Caco-2 (cell line): ENCODE measurements around the gene ROBO1. TPM values are rescaled to one million over a fixed set of nuclear protein-coding genes. Genes with fewer than 3 reads are reported as not detected.

Experiments
- BruUV-seq: library from RNA; stranded (reverse); fragments of 400-500 nt; replicated peaks from 2 replicates; lab custom pipeline; 2021; lab: Mats Ljungman, UMichigan
- CTCF ChIA-PET: fragments of 300-600 bp; sonication (Branson Sonifier 250); formaldehyde crosslinking; loops from one replicate; lab custom pipeline; 2022; ENCODE audit warnings: antibody characterized with exemption; lab: Charles Lee
- POLR2A ChIA-PET: fragments of 300-600 bp; sonication (Branson Sonifier 250); formaldehyde crosslinking; loops from one replicate; lab custom pipeline; 2022; ENCODE audit warnings: antibody characterized with exemption; lab: Charles Lee
- DNase-seq, 2 experiments: peaks; one replicate each; pipeline versions ENCODE4 v3.0.0 to v3.0.0-alpha.2; 2020 to 2022
- H3K27me3 ChIP-seq: replicated peaks from 2 replicates; pipeline ENCODE4 v1.6.0; 2011; ENCODE audit warnings: low read length; ENCODE audit not compliant: control insufficient read depth, insufficient read depth
- H3K36me3 ChIP-seq: 2 replicates; pipeline ENCODE4 v1.5.1; 2011; ENCODE audit warnings: low read length; ENCODE audit not compliant: control insufficient read depth, insufficient read depth
- H3K4me1 ChIP-seq: fragments of 250-450 bp; sonication (Bioruptor Pico); 2 replicates; pipeline ENCODE4 v1.5.1; 2020; ENCODE audit warnings: mild to moderate bottlenecking
- H3K4me3 ChIP-seq: 2 replicates; pipeline ENCODE4 v1.5.1; 2011; ENCODE audit warnings: low read depth, mild to moderate bottlenecking, control low read depth, low read length
- H3K9me3 ChIP-seq: fragments of 250-450 bp; sonication (Bioruptor Pico); 2 replicates; pipeline ENCODE4 v1.5.1; 2020; ENCODE audit warnings: mild to moderate bottlenecking, moderate library complexity
- H3K27ac Mint-ChIP-seq: one replicate; pipeline ENCODE4 v1.8.0; 2022; ENCODE audit warnings: mixed read lengths; ENCODE audit not compliant: unreplicated experiment
- H3K27me3 Mint-ChIP-seq: one replicate; pipeline ENCODE4 v1.8.0; 2022; ENCODE audit warnings: mixed read lengths; ENCODE audit not compliant: insufficient read depth, unreplicated experiment
- H3K36me3 Mint-ChIP-seq: one replicate; pipeline ENCODE4 v1.8.0; 2022; ENCODE audit warnings: mild to moderate bottlenecking, mixed read lengths; ENCODE audit not compliant: insufficient read depth, unreplicated experiment
- H3K4me1 Mint-ChIP-seq: one replicate; pipeline ENCODE4 v1.8.0; 2022; ENCODE audit warnings: low read depth, mixed read lengths; ENCODE audit not compliant: unreplicated experiment
- H3K4me3 Mint-ChIP-seq: one replicate; pipeline ENCODE4 v1.8.0; 2022; ENCODE audit warnings: mild to moderate bottlenecking, moderate library complexity, mixed read lengths; ENCODE audit not compliant: unreplicated experiment
- H3K9me3 Mint-ChIP-seq: one replicate; pipeline ENCODE4 v1.8.0; 2022; ENCODE audit warnings: mixed read lengths; ENCODE audit not compliant: unreplicated experiment
- intact Hi-C: fragments of 100-400 bp; cut with micrococcal nuclease; formaldehyde crosslinking; loops from one replicate; pipeline ENCODE4 v1.10.0; 2022; ENCODE audit not compliant: unreplicated experiment
- total RNA-seq: library from RNA; stranded (reverse); gene quantifications from 2 replicates; pipeline ENCODE4 v1.2.3, GENCODE V29; 2022
- TF ChIP-seq, protein P1 (sequence below), 2 experiments: fragments of 200-600 bp in 1 of 2; IDR thresholded peaks; 1 replicate in 1 of 2; 2 replicates in 1 of 2; pipeline versions ENCODE4 v1.5.1 to v1.8.0; 2011 to 2022; ENCODE audit warnings: antibody characterized with exemption in 1 of 2, control low read depth in 1 of 2, inconsistent platforms in 1 of 2, low read depth in 1 of 2, low read length in 1 of 2, mild to moderate bottlenecking in 1 of 2, moderate library complexity in 1 of 2; ENCODE audit not compliant: insufficient read depth in 1 of 2, severe bottlenecking in 1 of 2, unreplicated experiment in 1 of 2

Gene ROBO1
- total RNA-seq, 1 experiment from 2014 or later = 1.8 TPM

DNA sequence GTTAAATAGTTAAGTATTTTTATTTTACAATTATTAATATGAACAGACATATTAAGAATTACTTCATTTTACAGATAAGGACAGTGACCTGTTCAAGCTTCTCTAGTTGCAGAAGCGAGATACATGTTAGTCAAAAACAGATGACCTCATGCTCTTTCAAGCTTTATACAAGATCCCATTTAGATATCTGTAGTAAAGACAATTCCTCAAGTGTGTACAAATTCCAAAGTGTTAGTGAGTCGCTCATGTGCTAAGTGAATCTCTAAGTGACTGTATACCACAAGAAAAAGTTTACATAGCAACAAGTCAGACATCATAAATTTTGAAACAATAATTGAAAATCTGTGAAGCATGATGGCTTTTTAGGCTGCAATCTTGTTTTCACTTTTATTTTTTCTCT is 293.8 kb downstream of the ROBO1 start:
- no peak overlapping the region for H3K27ac Mint-ChIP-seq
- ChIA-PET CTCF (no interaction called here), POLR2A (no interaction called here)
- H3K9me3 Mint-ChIP-seq = no peaks in the 10 kb centered on the region
- no peaks in the 10 kb centered on the region for H3K27me3 Mint-ChIP-seq
- no peaks in the 10 kb centered on the region for H3K9me3 ChIP-seq
- H3K4me1 Mint-ChIP-seq = no peaks in the 10 kb centered on the region
- no peak for DNase-seq
- no peak overlapping the region for H3K4me3 ChIP-seq
- BruUV-seq = no TSS peak
- TF ChIP-seq, protein P1, sequence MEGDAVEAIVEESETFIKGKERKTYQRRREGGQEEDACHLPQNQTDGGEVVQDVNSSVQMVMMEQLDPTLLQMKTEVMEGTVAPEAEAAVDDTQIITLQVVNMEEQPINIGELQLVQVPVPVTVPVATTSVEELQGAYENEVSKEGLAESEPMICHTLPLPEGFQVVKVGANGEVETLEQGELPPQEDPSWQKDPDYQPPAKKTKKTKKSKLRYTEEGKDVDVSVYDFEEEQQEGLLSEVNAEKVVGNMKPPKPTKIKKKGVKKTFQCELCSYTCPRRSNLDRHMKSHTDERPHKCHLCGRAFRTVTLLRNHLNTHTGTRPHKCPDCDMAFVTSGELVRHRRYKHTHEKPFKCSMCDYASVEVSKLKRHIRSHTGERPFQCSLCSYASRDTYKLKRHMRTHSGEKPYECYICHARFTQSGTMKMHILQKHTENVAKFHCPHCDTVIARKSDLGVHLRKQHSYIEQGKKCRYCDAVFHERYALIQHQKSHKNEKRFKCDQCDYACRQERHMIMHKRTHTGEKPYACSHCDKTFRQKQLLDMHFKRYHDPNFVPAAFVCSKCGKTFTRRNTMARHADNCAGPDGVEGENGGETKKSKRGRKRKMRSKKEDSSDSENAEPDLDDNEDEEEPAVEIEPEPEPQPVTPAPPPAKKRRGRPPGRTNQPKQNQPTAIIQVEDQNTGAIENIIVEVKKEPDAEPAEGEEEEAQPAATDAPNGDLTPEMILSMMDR (IDR thresholded peaks at IDR 0.05; ENCODE audit: insufficient read depth in 1 of 2, low read depth in 1 of 2, low read length in 1 of 2, severe bottlenecking in 1 of 2, unreplicated experiment in 1 of 2) = no peak
- intact Hi-C loops = no loop called here
- H3K36me3 ChIP-seq = no peaks in the 10 kb centered on the region
- no peaks in the 10 kb centered on the region for H3K27me3 ChIP-seq
- no peaks in the 10 kb centered on the region for H3K36me3 Mint-ChIP-seq
- no peak overlapping the region for H3K4me3 Mint-ChIP-seq
- H3K4me1 ChIP-seq = no peaks in the 10 kb centered on the region

DNA sequence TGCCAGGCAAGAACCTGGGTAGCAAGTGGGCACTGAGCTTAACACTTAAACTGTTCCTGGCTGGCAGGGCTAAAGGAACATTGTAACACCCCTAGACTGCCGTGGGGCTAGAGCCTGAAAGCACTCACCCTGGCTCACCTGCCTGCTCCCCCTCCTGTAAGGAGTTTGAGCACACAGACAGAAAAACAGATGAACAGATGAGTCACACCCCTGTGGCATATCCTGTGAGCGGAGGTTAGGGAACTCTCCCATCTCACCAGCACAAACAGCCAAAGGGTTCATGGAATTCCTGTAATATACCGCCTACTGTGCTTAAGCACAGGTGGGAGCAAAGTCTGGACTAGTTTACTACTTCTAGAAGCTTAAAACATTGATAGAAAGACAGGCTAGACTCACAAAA is 300.1 kb downstream of the ROBO1 start:
- Histone ChIP-seq H3K9me3 (no peaks in the 10 kb centered on the region), H3K4me1 (no peaks in the 10 kb centered on the region), H3K36me3 (no peaks in the 10 kb centered on the region), H3K27me3 (no peaks in the 10 kb centered on the region), H3K4me3 (no peak overlapping the region)
- Mint-ChIP-seq H3K36me3 (no peaks in the 10 kb centered on the region), H3K27me3 (no peaks in the 10 kb centered on the region), H3K27ac (no peak overlapping the region), H3K4me1 (no peaks in the 10 kb centered on the region), H3K4me3 (no peak overlapping the region), H3K9me3 (no peaks in the 10 kb centered on the region)
- no TSS peak for BruUV-seq
- ChIA-PET CTCF (no interaction called here), POLR2A (no interaction called here)
- TF ChIP-seq, protein P1 (IDR thresholded peaks at IDR 0.05; ENCODE audit: insufficient read depth in 1 of 2, low read depth in 1 of 2, low read length in 1 of 2, severe bottlenecking in 1 of 2, unreplicated experiment in 1 of 2) = no peak
- intact Hi-C loops = no loop called here
- DNase-seq = no peak

DNA sequence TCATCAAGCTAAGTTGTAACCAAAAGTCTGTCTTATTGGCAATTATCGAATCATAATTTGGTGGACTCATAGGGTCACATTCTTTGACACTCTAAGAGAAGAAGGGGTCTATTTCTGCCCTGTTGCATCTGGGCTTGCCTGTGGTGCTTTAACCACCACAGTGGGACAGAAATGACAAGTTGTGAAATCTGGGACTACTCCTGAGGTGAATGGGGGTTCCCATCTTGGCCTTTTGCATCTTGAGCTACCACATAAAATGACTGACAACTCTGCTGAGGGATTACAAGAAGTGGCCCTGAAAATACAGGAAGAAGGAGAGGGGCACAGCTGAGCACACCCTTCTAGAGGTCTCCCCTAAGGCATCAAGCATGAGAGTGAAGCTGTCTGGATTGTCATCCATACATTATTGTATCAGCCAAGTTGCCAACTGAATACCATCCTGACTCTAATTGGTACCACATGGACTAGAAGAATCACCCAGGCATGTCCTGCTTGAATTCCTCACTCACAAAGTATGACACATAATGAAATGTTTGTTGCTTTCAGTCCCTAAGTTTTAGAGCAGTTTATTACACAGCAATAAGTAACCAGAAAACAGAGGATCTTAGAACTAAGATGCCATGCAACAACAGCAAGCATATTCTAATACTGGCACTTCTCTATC is 306.5 kb downstream of the ROBO1 start:
- Mint-ChIP-seq H3K9me3 (no peaks in the 10 kb centered on the region), H3K27ac (no peak overlapping the region), H3K4me3 (no peak overlapping the region), H3K4me1 (no peaks in the 10 kb centered on the region), H3K36me3 (no peaks in the 10 kb centered on the region), H3K27me3 (no peaks in the 10 kb centered on the region)
- no peaks in the 10 kb centered on the region for H3K9me3 ChIP-seq
- intact Hi-C loops = no loop called here
- no peaks in the 10 kb centered on the region for H3K27me3 ChIP-seq
- no peak for DNase-seq
- CTCF ChIA-PET = no interaction called here
- H3K4me3 ChIP-seq = no peak overlapping the region
- H3K36me3 ChIP-seq = no peaks in the 10 kb centered on the region
- TF ChIP-seq, protein P1 (IDR thresholded peaks at IDR 0.05; ENCODE audit: insufficient read depth in 1 of 2, low read depth in 1 of 2, low read length in 1 of 2, severe bottlenecking in 1 of 2, unreplicated experiment in 1 of 2) = no peak
- BruUV-seq = no TSS peak
- POLR2A ChIA-PET = no interaction called here
- no peaks in the 10 kb centered on the region for H3K4me1 ChIP-seq
